CD1c-positive myeloid dendritic cell (primary cell): ENCODE data around the gene DNAI4.
"Not testable (repeated sequence)": the region's sequence is repeated elsewhere in the genome, so short reads cannot be mapped to it uniquely, and the experiment has no call there.

Experiments
- DNase-seq: peaks from one replicate; pipeline ENCODE4 v3.0.0-alpha.2; 2016; ENCODE audit errors: extremely low spot score

Gene DNAI4

GRCh38 chr1:66840929-66841328 is 83.7 kb downstream of the DNAI4 start:
- DNase-seq, result no peak

DNA sequence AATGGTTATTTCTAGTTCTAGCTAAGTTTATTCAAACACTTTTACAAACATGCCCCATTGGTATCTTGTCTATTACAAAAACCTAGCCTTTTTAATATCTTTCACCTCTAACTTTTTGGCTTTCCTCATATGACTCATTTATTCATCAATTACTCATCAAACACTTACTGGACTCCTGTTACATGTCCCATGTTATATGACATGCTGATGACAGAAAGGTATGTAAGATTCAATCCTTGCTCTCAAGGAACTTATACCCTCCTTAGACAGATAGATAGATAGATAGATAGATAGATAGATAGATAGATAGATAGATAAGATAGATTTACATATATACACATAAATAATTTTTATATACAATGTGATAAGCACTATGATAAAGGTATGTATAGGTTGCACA is 89.7 kb downstream of the DNAI4 start:
- DNase-seq, result no peak

DNA sequence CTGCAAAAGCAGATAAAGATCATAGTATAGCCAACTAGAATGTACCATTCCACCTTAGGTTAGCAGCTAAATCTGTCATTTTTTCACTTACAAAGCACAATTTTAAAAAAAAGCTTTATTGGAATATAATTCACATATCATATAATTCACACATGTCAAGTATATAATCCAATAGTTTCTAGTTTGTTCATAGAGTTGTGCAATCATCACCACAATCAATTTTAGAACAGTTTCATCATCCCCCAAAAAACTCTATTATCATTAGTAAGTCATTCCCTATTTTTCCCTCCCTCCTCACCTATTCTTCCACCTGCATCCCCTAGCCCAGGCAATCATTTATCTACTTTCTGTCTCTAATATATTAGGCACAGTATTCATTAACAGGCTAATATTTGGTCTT is 91.5 kb downstream of the DNAI4 start:
- DNase-seq, result no peak

DNA sequence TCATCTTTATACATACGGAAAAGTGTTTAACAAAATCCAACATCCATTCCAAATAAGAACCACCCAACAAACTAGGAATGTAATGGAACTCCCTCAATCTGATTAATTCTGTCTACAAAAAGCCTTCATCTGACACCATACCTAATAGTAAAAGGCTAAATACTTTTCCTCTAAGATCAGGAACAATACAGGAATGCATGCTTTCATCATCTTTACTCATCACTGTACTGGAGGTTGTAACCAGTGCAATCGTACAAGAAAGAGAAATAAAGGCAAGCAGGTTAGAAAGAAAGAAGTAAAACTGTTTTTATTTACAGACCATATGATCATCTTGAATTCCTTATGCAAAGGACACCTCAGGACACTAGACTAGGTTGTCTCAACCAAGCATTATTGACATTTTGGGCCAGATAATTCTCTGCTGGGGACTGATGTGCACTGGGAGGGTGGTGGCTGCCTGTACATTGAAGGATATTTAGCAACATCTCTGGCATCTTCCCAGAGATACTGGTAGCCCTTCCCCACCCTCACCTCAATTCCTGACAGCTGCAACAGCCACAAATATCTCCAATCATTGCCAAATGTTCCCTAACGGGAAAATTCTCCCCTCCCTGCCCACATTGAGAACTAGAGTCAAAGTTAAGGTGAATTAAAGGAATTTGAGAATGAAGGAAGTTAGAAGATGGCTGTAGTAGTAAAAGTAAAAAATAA is 93.0 kb downstream of the DNAI4 start:
- DNase-seq, result no peak

DNA sequence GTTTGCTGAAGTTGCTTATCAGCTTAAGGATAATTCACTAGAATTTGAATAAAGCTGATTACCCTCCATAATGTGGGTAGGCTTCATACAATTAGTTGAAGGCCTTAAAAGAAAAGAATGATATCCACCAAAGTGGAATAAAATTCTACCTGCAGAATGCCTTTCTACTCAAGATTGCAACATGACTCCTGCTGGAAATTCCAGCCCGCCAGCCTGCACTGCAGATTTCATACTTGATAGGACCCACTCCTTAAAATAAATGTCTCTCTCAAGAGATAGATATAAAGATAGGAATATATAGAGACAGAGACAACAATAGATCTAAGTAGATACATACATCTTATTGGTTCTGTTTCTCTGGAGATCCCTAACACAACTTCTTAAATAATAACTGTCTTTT is 99.9 kb downstream of the DNAI4 start:
- DNase-seq, result no peak

- DNase-seq, result no peak
Observed at GRCh38 chr1:66809736-66810326, 114.8 kb downstream of the DNAI4 start.

DNA sequence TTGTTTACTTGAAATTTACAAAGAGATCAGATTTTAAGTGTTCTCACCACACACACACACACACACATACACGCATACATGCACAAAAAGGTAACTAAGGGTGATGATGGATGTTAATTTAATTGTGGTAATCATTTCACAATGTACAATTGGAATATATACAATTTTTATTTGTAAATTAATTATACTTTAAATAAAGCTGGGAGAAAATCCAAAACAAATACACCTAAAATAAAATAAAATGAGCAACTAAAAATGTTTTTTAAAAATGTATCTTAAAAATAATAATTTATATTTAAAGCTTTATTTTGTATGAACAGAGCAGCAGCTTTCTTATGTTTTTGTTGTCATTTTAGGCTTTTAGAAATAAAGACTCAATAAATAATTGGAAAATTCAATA is 115.4 kb downstream of the DNAI4 start:
- DNase-seq, result no peak

GRCh38 chr1:66795839-66796238 is 128.8 kb downstream of the DNAI4 start:
- DNase-seq, result not testable (repeated sequence)

GRCh38 chr1:66791621-66792610 is 132.7 kb downstream of the DNAI4 start:
- no peak for DNase-seq

DNA sequence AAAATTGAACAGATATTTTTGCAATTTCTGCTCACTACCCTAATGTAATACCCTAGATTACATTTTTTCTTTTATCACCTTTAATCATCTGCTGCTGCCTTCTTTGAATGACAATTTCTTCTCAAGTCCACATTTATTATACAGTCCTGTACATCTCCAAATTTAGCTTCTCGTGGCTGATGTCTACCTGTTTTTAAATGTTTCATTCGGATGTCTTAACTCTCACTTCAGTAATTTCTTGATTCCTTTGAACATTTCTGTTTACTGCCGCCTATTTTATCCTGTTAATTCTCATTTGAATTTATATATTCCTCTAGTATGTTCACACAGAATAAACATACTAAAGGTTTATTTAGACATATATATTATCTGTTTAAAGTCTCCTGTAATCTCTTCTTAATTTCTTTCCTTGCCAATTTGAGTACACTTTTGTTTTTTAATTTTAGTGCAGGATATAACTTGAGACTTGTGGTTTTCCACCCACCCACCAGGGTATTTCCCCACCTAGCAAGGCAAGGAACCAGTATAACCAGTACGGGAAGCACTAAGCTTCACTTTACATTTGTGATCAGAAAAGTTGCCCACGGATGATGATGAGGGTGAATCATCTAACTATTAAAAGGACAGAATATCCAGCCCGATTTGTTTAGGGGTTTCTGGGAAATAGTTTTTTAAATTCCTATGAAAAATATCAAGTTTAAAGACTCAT is 136.3 kb downstream of the DNAI4 start:
- peak; percentile 14 for DNase-seq

DNA sequence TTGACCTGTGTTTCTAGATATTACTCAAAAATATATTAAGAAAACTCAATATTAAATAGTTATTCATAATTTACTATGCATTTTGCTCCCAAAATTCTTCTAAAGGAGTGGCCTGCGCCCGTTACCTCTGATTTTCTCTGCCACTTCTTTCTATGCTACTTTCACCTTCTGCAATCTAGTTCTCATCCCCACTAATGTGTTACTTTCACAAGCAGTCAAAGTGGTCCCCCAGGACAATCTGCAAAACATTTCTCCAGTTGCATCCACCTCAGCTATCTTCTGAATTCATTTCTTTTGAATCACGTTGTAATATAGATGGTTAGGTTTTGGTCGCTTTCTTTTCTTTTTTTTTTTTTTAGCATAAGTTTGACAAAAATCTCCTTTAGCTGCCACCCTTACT is 137.0 kb downstream of the DNAI4 start:
- no peak for DNase-seq

DNA sequence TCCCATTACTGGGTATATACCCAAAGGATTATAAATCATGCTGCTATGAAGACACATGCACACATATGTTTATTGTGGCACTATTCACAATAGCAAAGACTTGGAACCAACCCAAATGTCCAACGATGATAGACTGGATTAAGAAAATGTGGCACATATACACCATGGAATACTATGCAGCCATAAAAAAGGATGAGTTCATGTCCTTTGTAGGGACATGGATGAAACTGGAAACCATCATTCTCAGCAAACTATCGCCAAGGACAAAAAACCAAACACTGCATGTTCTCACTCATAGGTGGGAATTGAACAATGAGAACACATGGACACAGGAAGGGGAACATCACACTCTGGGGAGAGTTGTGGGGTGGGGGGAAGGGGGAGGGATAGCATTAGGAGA is 138.9 kb downstream of the DNAI4 start:
- not testable (repeated sequence) for DNase-seq

DNA sequence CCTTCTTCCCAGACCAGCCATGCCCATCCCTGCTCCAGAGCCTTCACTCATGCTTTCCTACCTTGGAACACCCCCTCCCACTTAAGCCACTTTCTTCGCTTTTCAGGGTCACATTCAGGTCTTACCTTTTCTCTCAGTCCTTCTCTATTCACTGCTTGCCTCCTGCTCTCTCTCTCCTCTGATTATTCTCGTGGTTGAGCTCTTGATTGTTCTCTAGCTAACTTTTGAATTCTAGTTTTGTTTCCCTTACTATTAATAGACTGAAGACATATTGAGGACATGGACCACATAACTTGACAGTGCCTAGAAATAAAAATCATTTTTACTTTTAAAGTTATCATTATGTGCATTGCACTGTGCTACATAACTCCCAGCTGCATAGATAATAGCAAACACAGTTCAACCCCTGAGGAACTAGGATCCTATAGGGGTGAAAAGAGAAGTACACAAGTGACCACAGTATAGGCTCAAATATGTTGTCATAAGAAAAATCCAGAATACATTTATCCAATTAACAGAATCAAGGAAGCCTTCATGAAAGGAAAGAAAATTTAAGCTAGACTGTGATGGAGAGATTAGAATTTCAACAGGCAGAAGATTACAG is 145.1 kb downstream of the DNAI4 start:
- no peak for DNase-seq

GRCh38 chr1:66778969-66779368 is 145.7 kb downstream of the DNAI4 start:
- DNase-seq, result no peak

DNA sequence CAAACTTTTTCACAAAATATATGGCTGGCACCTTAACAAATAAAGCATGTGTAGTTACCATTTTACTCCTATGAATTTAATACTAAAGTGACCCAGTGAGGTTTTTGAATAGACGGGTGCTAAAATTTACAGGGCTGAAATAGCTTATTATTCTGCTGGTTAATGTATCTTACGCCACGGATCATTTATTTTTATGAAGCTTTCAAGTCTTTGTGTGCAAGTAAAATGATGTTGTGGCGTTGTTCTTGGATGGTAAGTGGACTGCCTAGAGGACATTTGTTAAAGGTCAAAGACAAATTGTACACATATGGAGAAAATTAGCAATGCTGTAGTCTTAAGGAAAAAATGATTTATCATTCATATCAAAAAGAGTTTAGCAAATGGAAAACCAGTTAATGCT is 146.4 kb downstream of the DNAI4 start:
- no peak for DNase-seq

DNA sequence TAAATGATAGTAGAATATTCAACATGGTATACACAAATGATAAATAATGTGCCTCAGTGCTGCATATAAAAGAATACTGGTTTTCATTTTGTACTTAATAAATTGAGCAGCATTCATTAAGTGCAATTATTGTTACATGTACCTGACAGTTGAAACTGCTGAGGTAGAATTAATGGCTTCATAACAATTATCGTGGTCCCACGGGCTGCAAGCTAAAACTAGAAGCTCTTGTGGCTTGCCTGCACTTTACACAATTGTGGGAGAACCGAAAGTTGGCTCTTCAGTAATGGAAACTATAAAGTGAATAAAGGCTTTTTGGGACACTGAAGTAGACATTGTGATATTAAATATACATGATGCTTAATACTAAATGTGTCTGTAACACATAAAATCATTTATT is 146.8 kb downstream of the DNAI4 start:
- no peak for DNase-seq

DNA sequence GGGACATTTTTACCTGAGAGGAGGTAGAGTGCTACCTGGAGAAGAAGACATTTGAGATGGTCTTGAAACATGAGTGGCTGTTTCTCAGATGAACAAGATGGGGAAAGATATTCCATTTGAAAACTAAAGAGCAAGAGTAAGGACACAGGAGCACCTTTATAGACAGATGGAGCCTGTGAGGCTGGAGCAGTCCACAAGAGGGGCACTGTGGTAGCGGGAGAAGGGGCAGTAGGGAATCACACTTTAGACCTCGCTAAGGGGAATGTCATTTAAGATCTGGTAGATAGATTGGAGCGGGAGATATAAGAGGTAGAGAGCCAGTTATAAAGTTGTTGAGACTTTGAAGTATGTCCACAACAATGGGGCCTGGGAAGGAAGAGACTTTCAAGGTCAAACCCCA is 149.0 kb downstream of the DNAI4 start:
- DNase-seq, result no peak

DNA sequence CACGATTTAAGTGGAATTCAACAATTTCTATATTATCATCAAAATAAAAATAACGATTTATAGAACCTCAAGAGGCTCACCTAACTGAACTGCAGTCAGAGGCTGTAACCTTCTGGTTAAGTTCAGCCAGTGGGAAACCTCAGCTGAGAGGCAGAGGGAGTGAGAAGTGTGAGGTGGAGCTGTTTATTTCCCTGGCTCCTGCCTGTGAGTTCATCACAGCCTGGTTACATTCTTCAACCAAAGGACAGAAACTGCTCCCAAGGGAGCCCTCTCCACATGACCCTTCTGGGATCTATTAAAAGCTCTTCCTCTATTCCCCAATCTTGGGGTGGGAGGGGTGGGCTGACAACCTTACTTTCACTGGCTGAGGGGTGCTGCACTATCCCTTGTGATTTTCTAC is 150.2 kb downstream of the DNAI4 start:
- no peak for DNase-seq

- DNase-seq, result no peak
Observed at GRCh38 chr1:66773227-66773626, 151.4 kb downstream of the DNAI4 start.

DNA sequence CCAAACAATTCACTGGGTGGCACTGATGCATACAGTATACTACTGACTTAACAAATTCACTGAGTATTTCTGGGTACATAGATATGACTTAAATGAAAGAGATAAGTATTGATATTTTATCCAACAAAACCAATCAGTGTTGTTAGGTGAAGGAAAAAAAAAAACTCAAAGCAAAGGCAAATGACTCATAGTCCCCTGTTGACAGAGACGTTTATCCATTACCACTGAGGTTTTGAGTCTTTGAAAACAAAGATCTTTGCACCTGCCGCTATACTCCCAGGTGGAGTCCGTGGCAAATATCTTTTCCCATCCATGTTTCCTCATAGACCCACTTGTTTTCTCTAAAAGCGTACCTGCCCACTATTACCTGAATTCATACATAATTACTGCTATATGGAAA is 154.0 kb downstream of the DNAI4 start:
- DNase-seq, result no peak

- no peak for DNase-seq
Observed at GRCh38 chr1:66770240-66770639, 154.4 kb downstream of the DNAI4 start.
